Omental fat pad (tissue), 4 donors: ENCODE data around the gene XBP1. TPM values are rescaled to one million over a fixed set of nuclear protein-coding genes. Genes with fewer than 3 reads are reported as not detected.
A peak's percentile ranks its signal among the peaks of the same experiment; 100 is the strongest.
"Not testable (repeated sequence)": the region's sequence is repeated elsewhere in the genome, so short reads cannot be mapped to it uniquely, and the experiment has no call there.

Source experiments
- ATAC-seq: fragments of 150-250 bp; one replicate; pipeline ENCODE4 v1.9.1; 2016; ENCODE audit warnings: mild to moderate bottlenecking, moderate library complexity; ENCODE audit not compliant: low FRiP score
- DNase-seq: peaks from one replicate; pipeline ENCODE4 v3.0.0-alpha.2; 2019; ENCODE audit warnings: low spot score
- total RNA-seq, 4 donors: library from RNA; depleted of rRNA; stranded (reverse); fragments of >200 nt; gene quantifications; one replicate each; pipeline ENCODE4 v1.1.0, GENCODE V29; 2016
- TF ChIP-seq, protein P1 (sequence below), 3 donors: fragments of 450-650 bp; IDR thresholded peaks; one replicate each; pipeline ENCODE4 v1.5.1; 2016 to 2017; ENCODE audit warnings: antibody characterized with exemption in 3 of 3, mild to moderate bottlenecking in 3 of 3, moderate library complexity in 2 of 3

The XBP1 gene
- total RNA-seq, 4 donors from 2014 or later: 208 to 343 (median 245) TPM

DNA sequence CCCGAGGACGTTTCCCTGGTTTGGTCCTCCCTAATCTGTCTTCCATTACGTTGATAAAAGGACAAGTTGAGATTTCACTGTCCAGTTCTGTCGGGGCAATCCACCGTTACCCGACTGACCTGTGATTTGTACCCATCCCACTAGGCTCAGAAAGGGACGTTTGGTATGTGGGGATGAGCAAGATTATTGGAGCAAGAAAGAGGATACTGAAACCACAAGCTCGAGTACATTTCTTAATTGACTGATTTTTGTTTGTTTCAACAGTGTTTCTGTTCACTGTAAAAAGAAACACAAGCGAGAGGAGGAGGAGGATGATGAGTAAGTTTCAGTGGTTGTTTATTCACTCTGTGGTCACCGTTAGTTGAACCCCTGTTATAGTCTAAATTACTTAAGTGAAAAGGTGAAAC, 26.9 kb downstream of the XBP1 start:
- DNase-seq (no peak), ATAC-seq (no peak)
- TF ChIP-seq, protein P1, sequence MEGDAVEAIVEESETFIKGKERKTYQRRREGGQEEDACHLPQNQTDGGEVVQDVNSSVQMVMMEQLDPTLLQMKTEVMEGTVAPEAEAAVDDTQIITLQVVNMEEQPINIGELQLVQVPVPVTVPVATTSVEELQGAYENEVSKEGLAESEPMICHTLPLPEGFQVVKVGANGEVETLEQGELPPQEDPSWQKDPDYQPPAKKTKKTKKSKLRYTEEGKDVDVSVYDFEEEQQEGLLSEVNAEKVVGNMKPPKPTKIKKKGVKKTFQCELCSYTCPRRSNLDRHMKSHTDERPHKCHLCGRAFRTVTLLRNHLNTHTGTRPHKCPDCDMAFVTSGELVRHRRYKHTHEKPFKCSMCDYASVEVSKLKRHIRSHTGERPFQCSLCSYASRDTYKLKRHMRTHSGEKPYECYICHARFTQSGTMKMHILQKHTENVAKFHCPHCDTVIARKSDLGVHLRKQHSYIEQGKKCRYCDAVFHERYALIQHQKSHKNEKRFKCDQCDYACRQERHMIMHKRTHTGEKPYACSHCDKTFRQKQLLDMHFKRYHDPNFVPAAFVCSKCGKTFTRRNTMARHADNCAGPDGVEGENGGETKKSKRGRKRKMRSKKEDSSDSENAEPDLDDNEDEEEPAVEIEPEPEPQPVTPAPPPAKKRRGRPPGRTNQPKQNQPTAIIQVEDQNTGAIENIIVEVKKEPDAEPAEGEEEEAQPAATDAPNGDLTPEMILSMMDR (IDR thresholded peaks at IDR 0.05): no peak

DNA sequence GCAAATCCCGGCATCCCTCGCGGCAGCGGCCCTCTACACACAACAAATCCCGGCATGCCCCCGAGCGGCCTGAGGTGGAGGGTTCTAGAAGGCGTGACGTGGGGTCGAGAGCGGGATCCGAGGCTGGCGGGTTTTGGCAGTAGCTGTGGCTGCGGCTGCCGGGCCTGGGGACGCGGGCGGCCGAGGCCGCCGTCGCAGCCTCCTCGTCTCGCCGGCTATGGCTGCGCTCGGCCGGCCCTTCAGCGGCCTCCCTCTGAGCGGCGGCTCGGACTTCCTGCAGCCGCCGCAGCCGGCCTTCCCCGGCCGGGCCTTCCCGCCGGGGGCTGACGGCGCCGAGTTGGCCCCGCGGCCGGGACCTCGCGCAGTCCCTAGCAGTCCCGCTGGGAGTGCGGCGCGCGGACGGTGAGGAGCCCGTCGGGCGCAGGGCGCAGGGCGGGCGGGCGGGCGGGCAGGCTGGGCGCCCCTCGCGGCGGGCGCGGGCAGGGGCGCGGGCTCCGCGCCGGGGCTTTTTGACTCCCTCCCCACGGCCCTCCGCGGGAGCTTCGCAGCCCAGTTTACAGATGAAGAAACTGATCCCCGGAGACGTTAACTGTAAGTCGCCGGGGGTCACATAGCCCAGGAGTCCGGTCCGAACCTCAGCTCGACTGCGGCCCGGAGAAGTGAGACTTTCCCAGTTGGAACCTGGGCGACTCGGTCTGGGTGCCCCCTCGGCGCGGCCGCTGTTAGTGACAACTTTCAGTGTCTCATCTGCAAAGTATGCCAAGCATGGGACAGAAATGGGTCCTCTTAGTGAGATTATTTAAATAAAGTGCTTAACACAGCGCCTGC, 27.5 kb downstream of the XBP1 start, which contains the start of gene CCDC117:
Gene CCDC117, plus strand, starts transcription at position 63 of the 828 bp plus-strand sequence. Its CDS starts 155 bp downstream, at position 218.
- TF ChIP-seq, protein P1 (IDR thresholded peaks at IDR 0.05): no peak
- peak; percentile 98 for ATAC-seq
- DNase-seq: peak; percentile 87

DNA sequence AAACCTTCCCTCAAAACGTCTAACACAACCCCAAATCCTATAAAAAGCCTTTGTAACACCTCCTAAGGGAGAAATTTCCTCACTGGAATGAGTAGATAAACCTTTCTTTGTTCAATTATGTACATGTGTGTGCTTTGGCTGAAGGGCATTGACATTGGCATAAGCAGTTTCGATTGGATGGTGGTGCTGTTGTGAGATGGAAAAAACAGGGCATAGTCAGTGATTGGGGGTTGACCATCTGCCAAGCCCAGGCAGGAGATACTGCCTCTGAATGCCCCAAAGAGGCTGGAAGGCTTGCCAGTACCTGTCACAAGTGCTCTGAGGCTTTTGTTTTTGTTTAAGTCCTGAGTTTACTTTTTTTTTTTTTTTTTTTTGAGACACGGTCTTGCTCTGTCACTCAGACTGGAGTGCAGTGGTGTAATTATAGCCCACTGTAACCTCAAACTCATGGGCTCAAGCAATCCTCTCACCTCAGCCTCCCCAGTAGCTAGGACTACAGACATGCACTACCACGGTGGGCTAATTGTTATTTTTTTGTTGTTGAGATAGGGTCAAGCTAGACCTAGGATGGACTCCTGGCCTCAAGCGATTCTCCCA, 29.1 kb downstream of the XBP1 start:
- DNase-seq (no peak), ATAC-seq (no peak)
- TF ChIP-seq, protein P1 (IDR thresholded peaks at IDR 0.05): no peak

DNA sequence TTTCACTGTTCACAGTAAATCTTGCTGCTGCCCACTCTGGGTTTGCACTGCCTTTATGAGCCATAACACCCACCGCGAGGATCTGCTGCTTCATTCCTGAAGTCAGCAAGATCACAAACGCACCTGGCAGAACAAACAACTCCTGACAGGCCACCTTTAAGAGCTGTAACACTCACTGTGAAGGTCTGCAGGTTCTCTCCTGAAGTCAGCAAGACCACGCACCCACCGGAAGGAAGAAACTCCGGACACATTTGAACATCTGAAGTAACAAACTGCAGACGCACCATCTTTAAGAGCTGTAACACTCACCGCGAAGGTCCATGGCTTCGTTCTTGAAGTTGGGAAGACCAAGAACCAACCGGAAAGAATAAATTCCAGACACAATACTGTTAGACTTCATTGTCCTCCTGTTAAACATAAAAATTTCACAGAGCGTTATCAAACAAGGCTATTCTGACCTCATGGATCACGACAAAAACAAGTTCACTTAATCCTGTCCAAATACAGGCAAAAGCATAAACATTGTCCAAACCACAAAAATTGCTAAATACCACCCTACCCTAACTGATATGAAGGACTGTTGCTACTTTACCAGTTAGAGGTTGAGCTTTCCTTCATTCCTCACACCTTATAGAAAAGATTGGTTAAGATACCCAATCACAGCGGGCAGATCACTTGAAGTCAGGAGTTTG, 30.8 kb downstream of the XBP1 start:
- DNase-seq: no peak
- TF ChIP-seq, protein P1 (IDR thresholded peaks at IDR 0.05): no peak
- ATAC-seq: no peak

DNA sequence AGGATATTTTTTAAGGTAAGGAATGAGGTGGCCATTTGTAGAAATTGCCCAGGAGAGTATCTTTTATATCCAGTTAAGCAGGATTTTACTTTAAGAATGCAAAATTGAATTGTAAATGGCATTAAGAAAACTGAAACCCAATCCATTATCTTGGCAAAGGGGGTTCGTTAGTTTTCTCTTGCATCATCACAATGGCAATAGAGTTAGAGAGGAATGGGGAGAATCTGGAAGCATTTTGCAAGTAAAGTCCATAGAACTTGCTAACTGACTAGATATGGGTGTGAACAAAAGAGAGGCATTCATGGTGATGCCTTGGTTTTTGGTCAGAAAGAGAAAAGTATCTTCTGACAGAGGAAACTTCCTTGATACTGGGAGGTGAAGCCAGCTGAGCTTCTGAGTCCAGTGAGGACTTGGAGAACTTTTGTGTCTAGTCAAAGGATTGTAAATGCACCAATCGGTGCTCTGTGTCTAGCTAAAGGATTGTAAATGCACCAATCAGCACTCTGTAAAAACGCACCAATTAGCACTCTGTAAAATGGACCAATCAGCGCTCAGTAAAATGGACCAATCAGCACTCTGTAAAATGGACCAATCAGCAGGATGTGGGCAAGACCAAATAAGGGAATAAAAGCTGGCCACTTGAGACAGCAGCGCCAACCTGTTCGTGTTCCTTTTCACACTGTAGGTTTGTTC, 31.5 kb downstream of the XBP1 start:
- ATAC-seq (no peak), DNase-seq (no peak)
- TF ChIP-seq, protein P1 (IDR thresholded peaks at IDR 0.05): no peak

DNA sequence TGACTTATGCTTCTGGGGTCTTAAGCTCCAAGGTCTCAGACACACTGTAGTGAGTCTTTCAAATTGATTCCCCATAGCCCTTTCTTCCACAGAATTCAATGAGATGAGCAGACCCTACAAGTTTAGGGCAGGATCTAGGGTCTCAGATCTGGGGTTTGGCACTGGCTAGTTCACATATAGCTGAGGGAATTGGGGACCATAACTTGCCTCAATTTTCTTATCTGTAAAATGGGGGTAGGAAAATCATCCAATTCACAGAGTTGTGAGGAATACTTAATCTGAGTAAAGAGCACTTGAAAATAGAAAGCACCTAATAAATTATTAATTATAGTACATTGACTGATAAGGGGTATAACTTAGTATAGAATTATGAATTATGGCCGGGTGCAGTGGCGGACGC, 33.7 kb downstream of the XBP1 start:
- ATAC-seq: no peak
- TF ChIP-seq, protein P1 (IDR thresholded peaks at IDR 0.05): no peak
- DNase-seq: no peak

DNA sequence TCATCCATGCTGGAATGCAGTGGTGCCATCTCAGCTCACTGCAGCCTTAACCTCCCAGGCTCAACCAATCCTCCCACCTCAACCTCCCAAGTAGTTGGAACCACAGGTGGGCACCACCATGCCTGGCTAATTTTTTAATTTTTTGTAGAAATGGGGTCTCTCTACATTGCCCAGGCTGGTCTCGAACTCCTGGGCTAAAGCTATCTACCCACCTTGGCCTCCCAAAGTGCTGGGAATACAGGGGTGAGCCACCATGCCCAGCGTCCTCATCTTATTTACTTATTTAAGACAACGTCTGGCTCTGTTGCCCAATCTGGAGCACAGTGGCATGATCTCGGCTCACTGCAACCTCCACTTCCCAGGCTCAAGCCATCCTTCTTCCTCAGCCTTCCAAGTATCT, 38.4 kb downstream of the XBP1 start:
- not testable (repeated sequence) for ATAC-seq, DNase-seq
